Hematopoietic multipotent progenitor cell treated with erythropoietin and hydrocortisone succinate and interleukin-3 and kit ligand, for 17 days (in vitro differentiated cells): ENCODE measurements around the gene PSME2.
"Not testable (repeated sequence)": the region's sequence is repeated elsewhere in the genome, so short reads cannot be mapped to it uniquely, and the experiment has no call there.

Source experiments
- DNase-seq: peaks from one replicate; pipeline ENCODE4 v3.0.0-alpha.2; 2015; ENCODE audit warnings: low spot score

Gene PSME2

DNA sequence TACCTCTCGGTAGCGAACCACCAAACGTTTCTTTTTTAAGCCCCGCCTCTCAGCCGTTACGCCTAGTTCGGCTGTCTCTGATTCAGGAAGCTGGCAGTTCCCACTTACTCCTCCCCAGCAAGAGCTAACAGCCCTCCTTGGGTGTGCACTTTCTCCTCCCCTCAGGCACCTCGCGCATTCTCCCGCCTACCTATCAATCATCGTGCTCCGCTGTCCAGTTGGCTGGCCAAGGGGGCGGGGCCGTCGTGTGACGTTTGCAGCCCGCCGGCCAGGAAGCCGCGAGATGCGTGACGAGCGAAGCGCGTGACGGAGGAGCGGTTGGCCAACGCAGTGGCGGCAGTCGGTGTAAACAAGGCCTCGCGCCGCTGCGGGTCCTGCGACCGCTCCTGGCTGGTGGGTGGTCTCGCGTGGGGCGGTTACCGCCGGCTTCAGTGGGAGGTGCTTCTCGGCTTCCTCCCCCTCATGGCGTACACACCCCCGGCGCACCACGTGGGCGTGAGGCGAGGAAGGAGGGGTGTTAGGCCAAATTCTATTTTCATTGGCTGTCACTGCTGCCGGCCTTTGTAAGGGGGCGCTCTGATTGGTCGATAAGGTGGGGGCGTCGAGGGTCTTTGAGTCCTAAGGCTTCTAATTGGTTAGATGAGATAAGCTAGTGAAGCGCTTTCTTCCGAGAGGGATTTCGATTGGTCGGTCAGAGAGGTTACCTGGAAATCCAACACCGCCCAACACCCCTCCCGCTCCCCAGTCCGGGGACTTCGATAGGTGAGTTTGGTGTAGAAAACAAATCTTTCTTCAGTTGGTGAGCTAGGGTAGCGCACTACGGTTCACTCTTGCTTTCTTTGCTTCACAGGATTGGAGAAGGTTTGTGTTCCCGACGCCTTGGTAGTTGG is 31.6 kb downstream of the PSME2 start, which contains the start of the genes DCAF11 and NRL:
TSS of gene DCAF11 (plus strand) at position 246 of the 890 bp plus-strand sequence. CDS start 818 bp downstream, outside the sequence.
TSS of gene NRL (minus strand) at position 418 of the 890 bp plus-strand sequence. CDS start 32,101 bp downstream, outside the sequence.
- peak; percentile 100 for DNase-seq

DNA sequence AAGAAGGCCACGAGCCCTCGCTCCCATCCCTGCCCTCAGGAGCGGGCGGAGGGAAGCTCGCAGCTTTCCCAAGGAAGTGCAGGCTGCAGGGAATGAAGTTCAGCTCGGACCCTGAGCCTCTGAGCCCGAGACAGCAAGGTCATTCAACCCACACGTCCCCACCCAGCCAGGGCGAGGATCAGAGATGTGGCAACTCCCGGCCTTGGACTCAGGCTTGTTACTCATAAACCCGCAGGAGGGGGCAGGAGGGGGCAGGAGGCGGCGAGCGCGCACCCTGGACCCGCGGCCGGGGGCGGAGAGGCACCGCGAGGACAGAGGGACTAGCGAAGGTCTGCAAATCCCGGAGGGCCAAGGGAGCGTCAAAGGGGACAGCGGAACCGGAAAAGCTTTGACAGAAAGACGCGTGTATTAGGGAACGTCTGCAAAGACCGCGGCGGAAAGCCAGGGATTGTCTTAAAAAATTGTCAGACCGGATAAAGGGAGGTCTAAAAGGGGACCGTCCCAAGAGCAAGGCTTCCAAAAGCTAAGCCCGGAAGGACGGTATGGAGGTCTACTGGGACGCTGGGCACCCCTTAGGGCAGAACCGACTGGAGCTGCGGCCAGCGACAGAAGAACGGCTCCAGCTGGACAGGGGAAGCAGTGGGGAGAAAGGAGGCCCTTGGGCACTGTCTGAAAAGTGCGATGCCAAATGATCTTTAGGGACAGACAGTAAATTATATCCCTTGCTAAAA is 32.4 kb downstream of the PSME2 start:
- DNase-seq: peak; percentile 84

DNA sequence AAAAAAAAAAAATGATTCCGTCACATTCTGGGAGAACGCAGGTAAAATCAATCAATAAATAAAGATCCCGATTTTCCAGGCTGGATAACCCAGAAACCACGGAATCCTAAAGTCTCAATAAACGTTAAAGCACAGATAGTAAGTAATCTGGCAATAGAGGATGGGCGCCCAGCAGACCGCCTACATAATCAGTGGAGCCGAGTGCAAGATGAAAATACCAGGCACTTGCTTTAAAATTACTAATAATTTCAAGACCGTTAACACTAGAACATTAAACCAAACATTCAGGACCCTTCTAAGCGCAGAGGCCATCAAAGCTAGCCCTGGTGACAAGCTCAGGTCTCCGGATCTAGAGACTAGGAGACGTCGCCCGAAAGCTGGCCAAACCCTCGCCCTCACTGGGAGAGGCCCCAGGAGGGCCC is 33.0 kb downstream of the PSME2 start:
- DNase-seq: no peak

- DNase-seq: no peak
These were observed 35.9 kb downstream of the PSME2 start for GRCh38 chr14:24110523-24110922.

DNA sequence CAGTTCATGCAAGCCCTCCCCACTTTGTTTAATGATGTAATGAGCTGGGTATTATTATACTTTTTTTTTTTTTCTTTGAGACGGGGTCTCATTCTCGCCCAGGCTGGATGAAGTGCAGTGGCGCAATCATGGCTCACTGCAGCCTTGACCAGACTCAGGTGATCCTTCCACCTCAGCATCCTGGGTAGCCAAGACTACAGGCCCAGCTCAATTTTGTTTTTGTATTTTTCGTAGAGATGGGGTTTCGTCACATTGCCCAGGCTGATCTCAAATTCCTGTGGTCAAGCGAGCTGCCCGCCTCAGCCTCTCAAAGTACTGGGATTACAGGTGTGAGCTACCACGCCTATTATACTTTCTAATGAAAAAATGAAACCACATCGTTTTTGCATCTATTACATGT is 36.4 kb downstream of the PSME2 start:
- no peak for DNase-seq

GRCh38 chr14:24108336-24108874 is 38.0 kb downstream of the PSME2 start:
- no peak for DNase-seq

- no peak for DNase-seq
These were observed 39.6 kb downstream of the PSME2 start for GRCh38 chr14:24106672-24107271.

DNA sequence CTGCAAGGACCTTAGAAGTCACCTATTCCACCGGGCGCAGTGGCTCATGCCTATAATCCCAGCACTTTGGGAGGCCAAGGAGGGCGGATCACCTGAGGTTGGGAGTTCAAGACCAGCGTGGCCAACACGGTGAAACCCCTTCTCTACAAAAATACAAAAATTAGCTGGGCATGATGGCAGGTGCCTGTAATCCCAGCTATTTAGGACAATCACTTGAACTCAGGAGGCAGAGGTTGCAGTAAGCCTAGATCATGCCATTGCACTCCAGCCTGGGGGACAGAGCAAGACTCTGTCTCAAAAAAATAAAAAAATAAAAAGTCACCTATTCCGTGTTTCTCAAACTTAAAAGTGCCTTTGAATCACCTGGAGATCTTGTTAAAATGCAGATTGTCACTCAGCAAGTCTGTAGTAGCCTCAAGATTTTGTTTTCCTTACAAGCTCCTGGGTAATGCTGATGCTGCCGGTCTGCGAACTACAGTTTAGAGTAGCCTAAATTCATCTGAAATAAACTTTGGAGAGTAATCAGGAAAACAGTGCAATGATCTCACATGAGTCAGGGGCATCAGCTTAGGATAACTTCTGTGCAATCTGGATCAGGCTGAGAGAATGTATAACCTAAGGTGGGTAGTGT is 40.7 kb downstream of the PSME2 start:
- not testable (repeated sequence) for DNase-seq

GRCh38 chr14:24103451-24103850 is 43.0 kb downstream of the PSME2 start:
- DNase-seq: no peak

- no peak for DNase-seq
These were observed 43.9 kb downstream of the PSME2 start for GRCh38 chr14:24102357-24103048.

GRCh38 chr14:24100982-24101494 is 45.4 kb downstream of the PSME2 start:
- no peak for DNase-seq

- no peak for DNase-seq
These were observed 46.0 kb downstream of the PSME2 start for GRCh38 chr14:24100197-24100981.

DNA sequence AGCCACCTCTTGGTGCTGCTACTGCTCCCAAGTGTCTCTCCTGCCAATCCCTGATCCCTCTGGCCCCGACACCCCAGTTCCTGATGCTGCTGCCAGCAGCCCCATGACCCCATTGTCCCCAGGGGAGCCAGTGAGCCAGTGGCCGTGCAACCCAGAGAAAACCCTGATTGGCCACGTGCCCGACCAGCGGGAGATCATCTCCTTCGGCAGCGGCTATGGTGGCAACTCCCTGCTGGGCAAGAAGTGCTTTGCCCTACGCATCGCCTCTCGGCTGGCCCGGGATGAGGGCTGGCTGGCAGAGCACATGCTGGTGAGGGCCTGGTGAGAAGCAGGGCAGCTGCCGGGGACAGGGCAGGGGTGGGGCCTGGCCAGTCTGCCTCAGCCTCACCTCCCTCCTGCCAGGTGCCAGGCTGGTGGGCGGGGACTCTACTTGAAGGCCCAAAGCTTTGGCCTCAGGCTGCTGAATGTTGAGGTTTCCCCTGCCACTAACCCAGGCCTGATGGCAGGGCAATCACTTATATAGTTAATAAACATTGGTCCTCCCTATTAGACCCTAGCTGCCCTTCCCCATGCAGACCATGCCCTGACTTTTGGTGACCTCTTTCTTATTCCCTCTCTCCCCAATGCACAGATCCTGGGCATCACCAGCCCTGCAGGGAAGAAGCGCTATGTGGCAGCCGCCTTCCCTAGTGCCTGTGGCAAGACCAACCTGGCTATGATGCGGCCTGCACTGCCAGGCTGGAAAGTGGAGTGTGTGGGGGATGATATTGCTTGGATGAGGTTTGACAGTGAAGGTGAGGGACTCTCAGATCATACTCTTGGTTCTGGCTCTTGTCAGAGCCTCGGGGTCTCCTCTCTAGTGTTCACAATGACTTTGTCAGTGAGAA is 47.2 kb downstream of the PSME2 start:
- DNase-seq: no peak

- no peak for DNase-seq
These were observed 48.0 kb downstream of the PSME2 start for GRCh38 chr14:24098229-24098926.

GRCh38 chr14:24096545-24097181 is 49.7 kb downstream of the PSME2 start:
- DNase-seq: no peak

- DNase-seq: peak; percentile 86
These were observed 50.9 kb downstream of the PSME2 start for GRCh38 chr14:24095271-24096068.

DNA sequence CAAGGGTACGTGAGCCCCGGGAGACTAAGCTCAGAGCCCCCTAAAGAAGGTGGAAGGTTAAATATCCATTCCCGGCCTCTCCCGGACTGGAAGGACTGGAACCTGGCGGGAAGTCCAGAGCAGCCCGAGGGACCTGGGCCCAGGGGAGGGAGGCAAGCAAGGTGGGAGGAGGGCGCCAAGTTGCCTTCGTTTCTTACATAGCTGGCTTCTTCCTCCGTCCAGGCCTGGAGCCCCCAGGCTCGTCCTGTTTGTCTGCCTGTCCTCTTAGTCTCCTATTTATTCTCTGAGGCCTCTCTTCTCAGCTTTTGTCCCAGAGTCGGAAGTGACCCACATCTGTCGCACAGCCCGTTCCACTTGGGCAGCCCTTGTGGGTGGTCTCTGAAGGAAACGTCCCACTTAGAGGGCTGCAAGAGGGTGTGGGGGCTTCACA is 51.6 kb downstream of the PSME2 start:
- peak; percentile 41 for DNase-seq
